Panc1 (cell line): ENCODE measurements around the gene RACK1. TPM values are rescaled to one million over a fixed set of nuclear protein-coding genes. Genes with fewer than 3 reads are reported as not detected.

Experiments
- ATAC-seq: fragments of 200-7000 bp; cut with Tn5 transposase; 2 replicates; pipeline ENCODE4 v1.9.1; 2020; ENCODE audit warnings: mild to moderate bottlenecking, moderate library complexity
- BruUV-seq: library from RNA; stranded (reverse); fragments of 400-500 nt; replicated peaks from 2 replicates; lab custom pipeline; 2021; lab: Mats Ljungman, UMichigan
- CTCF ChIA-PET: fragments of 300-600 bp; sonication (Branson Sonifier 250); formaldehyde crosslinking; loops from one replicate; lab custom pipeline; 2022; ENCODE audit warnings: antibody characterized with exemption; lab: Charles Lee
- POLR2A ChIA-PET: fragments of 300-600 bp; sonication (Branson Sonifier 250); formaldehyde crosslinking; loops from one replicate; lab custom pipeline; 2022; ENCODE audit warnings: antibody characterized with exemption; lab: Charles Lee
- DNase-seq: peaks from one replicate; pipeline ENCODE4 v3.0.0-alpha.2; 2010; ENCODE audit warnings: low read depth, low spot score
- H3K27ac ChIP-seq: 2 replicates; pipeline ENCODE4 v1.5.1; 2011; ENCODE audit warnings: mild to moderate bottlenecking, low read length, inconsistent platforms
- H3K27me3 ChIP-seq: fragments of 200-500 bp; sonication (Bioruptor generic); 2 replicates; pipeline ENCODE4 v1.6.0; 2014; ENCODE audit warnings: low read length, inconsistent platforms; ENCODE audit not compliant: control insufficient read depth, insufficient read depth
- H3K36me3 ChIP-seq: fragments of 200-500 bp; sonication (Bioruptor generic); 2 replicates; pipeline ENCODE4 v1.5.1; 2014; ENCODE audit warnings: inconsistent platforms, mild to moderate bottlenecking, low read length, moderate library complexity; ENCODE audit not compliant: control insufficient read depth, insufficient read depth
- H3K4me1 ChIP-seq: 2 replicates; pipeline ENCODE4 v1.5.1; 2011; ENCODE audit warnings: inconsistent platforms, mild to moderate bottlenecking, low read length, moderate library complexity; ENCODE audit not compliant: control insufficient read depth, insufficient read depth
- H3K4me3 ChIP-seq, 2 experiments: 2 replicates each; pipeline ENCODE4 v1.5.1; 2011 to 2012; ENCODE audit warnings: low read depth in 2 of 2, low read length in 2 of 2, mild to moderate bottlenecking in 2 of 2, inconsistent platforms in 1 of 2, moderate library complexity in 1 of 2
- H3K9me3 ChIP-seq: fragments of 200-500 bp; sonication (Bioruptor generic); 2 replicates; pipeline ENCODE4 v1.5.1; 2014; ENCODE audit warnings: low read depth, mild to moderate bottlenecking, inconsistent platforms, low read length, moderate library complexity; ENCODE audit not compliant: control insufficient read depth, insufficient read depth
- POLR2AphosphoS5 ChIP-seq: IDR thresholded peaks from 2 replicates; pipeline ENCODE4 v1.6.1; 2012; ENCODE audit warnings: mild to moderate bottlenecking, low read depth, low read length, moderate library complexity
- REST ChIP-seq, 2 experiments: IDR thresholded peaks; 2 replicates each; pipeline ENCODE4 v1.6.1; 2011 to 2012; ENCODE audit warnings: low read depth in 2 of 2, control low read depth in 1 of 2, low read length in 1 of 2, mild to moderate bottlenecking in 1 of 2, moderate library complexity in 1 of 2; ENCODE audit not compliant: insufficient read depth in 1 of 2
- SIN3A ChIP-seq: IDR thresholded peaks from 2 replicates; pipeline ENCODE4 v1.6.1; 2012; ENCODE audit warnings: low read depth, mild to moderate bottlenecking, low read length, moderate library complexity, borderline replicate concordance; ENCODE audit not compliant: insufficient read depth
- TCF7L2 ChIP-seq: IDR thresholded peaks from 2 replicates; pipeline ENCODE4 v1.6.1; 2011; ENCODE audit warnings: mild to moderate bottlenecking, low read depth, low read length, inconsistent platforms
- in situ Hi-C: cut with HindIII; loops from 2 replicates; pipeline ENCODE4 v1.10.0; 2016; ENCODE audit warnings: low sequenced_read_pairs, low pct_unique_long_range_greater_than_20kb
- intact Hi-C: fragments of 100-400 bp; cut with micrococcal nuclease; formaldehyde crosslinking; loops from one replicate; pipeline ENCODE4 v1.10.0; 2022; ENCODE audit not compliant: unreplicated experiment
- total RNA-seq: library from RNA; stranded (reverse); gene quantifications from one replicate; pipeline ENCODE4 v1.2.1, GENCODE V29; 2021; ENCODE audit not compliant: unreplicated experiment
- TF ChIP-seq, protein P1 (sequence below): fragments of 450-650 bp; IDR thresholded peaks from 2 replicates; pipeline ENCODE4 v1.5.1; 2017; ENCODE audit warnings: mild to moderate bottlenecking

The RACK1 gene
- total RNA-seq, 1 experiment from 2014 or later, result 1,623 TPM

DNA sequence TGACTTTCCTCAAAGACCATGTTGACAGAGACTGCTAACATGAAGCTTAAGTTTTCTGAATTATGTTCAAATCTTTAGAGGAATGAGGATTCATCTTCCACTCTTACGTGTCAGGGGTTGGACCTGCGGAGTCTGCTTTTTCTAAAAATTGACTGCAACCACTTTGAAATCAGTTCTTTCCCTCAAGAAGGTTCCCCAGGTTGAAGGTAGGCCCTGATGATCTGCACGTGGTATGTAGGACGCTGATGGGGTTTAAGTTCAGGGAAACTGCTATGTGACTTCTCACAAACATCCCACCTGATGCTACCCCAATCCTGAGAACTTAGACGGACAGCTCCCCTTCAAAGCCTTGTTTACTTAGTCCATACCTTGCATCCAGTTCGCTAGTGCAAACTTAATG, 7.2 kb downstream of the RACK1 start:
- no TSS peak for BruUV-seq
- Histone ChIP-seq H3K36me3 (peaks cover 30% of the 10 kb centered on the region), H3K27ac (no peak overlapping the region), H3K9me3 (no peaks in the 10 kb centered on the region), H3K4me3 (no peak overlapping the region), H3K27me3 (no peaks in the 10 kb centered on the region), H3K4me1 (peaks cover 14% of the 10 kb centered on the region)
- ChIA-PET POLR2A (no interaction called here), CTCF (no interaction called here)
- intact Hi-C loops (no loop called here), in situ Hi-C loops (no loop called here)
- no peak for DNase-seq
- ATAC-seq, result no peak
- TF ChIP-seq REST (IDR thresholded peaks at IDR 0.05; ENCODE audit: insufficient read depth in 1 of 2, low read depth in 2 of 2, low read length in 1 of 2) (no peak), SIN3A (no peak), POLR2AphosphoS5 (no peak), TCF7L2 (no peak)
- TF ChIP-seq, protein P1, sequence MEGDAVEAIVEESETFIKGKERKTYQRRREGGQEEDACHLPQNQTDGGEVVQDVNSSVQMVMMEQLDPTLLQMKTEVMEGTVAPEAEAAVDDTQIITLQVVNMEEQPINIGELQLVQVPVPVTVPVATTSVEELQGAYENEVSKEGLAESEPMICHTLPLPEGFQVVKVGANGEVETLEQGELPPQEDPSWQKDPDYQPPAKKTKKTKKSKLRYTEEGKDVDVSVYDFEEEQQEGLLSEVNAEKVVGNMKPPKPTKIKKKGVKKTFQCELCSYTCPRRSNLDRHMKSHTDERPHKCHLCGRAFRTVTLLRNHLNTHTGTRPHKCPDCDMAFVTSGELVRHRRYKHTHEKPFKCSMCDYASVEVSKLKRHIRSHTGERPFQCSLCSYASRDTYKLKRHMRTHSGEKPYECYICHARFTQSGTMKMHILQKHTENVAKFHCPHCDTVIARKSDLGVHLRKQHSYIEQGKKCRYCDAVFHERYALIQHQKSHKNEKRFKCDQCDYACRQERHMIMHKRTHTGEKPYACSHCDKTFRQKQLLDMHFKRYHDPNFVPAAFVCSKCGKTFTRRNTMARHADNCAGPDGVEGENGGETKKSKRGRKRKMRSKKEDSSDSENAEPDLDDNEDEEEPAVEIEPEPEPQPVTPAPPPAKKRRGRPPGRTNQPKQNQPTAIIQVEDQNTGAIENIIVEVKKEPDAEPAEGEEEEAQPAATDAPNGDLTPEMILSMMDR, result no peak

- POLR2A ChIA-PET, result no interaction called here
- BruUV-seq, result no TSS peak
- TF ChIP-seq POLR2AphosphoS5 (peak; percentile 54; the same call in 1 of the 2 replicates), SIN3A (peak; percentile 31; the same call in 1 of the 2 replicates), REST (IDR thresholded peaks at IDR 0.05; ENCODE audit: insufficient read depth in 1 of 2, low read depth in 2 of 2, low read length in 1 of 2) (no peak)
- Histone ChIP-seq H3K4me3 (no peak overlapping the region), H3K27ac (peak overlapping the region; percentile 37; the same call in 1 of the 2 replicates), H3K27me3 (no peaks in the 10 kb centered on the region), H3K4me1 (peaks cover 9% of the 10 kb centered on the region), H3K36me3 (peaks cover 26% of the 10 kb centered on the region), H3K9me3 (no peaks in the 10 kb centered on the region)
- in situ Hi-C loops (no loop called here), intact Hi-C loops (no loop called here)
- no peak for DNase-seq
- peak; percentile 20 for ATAC-seq
- CTCF ChIA-PET, result no interaction called here
Measured at GRCh38 chr5:181235689-181236366, 7.9 kb downstream of the RACK1 start.
